Endothelial cell of umbilical vein (primary cell): ENCODE measurements around the gene SLC4A5. TPM values are rescaled to one million over a fixed set of nuclear protein-coding genes. Genes with fewer than 3 reads are reported as not detected.

Experiments
- BruUV-seq: library from RNA; stranded (reverse); fragments of 400-500 nt; replicated peaks from 2 replicates; lab custom pipeline; 2021; lab: Mats Ljungman, UMichigan
- CTCF ChIA-PET: fragments of 300-600, 350-600 bp; sonication (Branson Sonifier 250); formaldehyde crosslinking; loops from one replicate; lab custom pipeline; 2021; ENCODE audit warnings: antibody characterized with exemption, inconsistent platforms; lab: Charles Lee
- POLR2A ChIA-PET: fragments of 300-600, 350-600 bp; sonication (Branson Sonifier 250); formaldehyde crosslinking; loops from one replicate; lab custom pipeline; 2021; ENCODE audit warnings: antibody characterized with exemption, inconsistent platforms; lab: Charles Lee
- DNase-seq: peaks from one replicate; pipeline ENCODE4 v3.0.0-alpha.2; 2011; ENCODE audit warnings: low read depth, low spot score
- FAIRE-seq: peaks from 2 replicates; lab custom pipeline; 2011; peaks lifted over from hg19 to GRCh38; lab: Jason Lieb, UNC
- H2AFZ ChIP-seq: 2 replicates; pipeline ENCODE4 v1.6.0; 2012; ENCODE audit warnings: low read depth, low read length, control low read depth, inconsistent platforms
- H3K27ac ChIP-seq: 2 replicates; pipeline ENCODE4 v1.5.1; 2011; ENCODE audit warnings: low read depth, mild to moderate bottlenecking, control low read depth, low read length, moderate library complexity; ENCODE audit not compliant: insufficient read depth
- H3K27me3 ChIP-seq, 2 experiments: 2 replicates each; pipeline versions ENCODE4 v1.6.0 to v1.6.1; 2011; ENCODE audit warnings: low read length in 2 of 2, mixed read lengths in 1 of 2; ENCODE audit not compliant: control insufficient read depth in 2 of 2, insufficient read depth in 2 of 2
- H3K36me3 ChIP-seq, 2 experiments: 2 replicates in 1 of 2; 3 replicates in 1 of 2; pipeline ENCODE4 v1.5.1; 2011; ENCODE audit warnings: low read length in 2 of 2, mild to moderate bottlenecking in 1 of 2, moderate library complexity in 1 of 2; ENCODE audit not compliant: control insufficient read depth in 2 of 2, insufficient read depth in 2 of 2; ENCODE audit errors: extremely low read depth in 1 of 2
- H3K4me1 ChIP-seq: 3 replicates; pipeline ENCODE4 v1.5.1; 2011; ENCODE audit warnings: mild to moderate bottlenecking, low read length; ENCODE audit not compliant: control insufficient read depth, insufficient read depth; ENCODE audit errors: extremely low read depth
- H3K4me2 ChIP-seq: 2 replicates; pipeline ENCODE4 v1.6.1; 2011; ENCODE audit warnings: low read length, control low read depth, mixed read lengths; ENCODE audit not compliant: insufficient read depth
- H3K4me3 ChIP-seq, 3 experiments: fragments of 200-600 bp in 1 of 3; sonication (generic), shearing (Covaris generic) in 1 of 3; replicated peaks in 1 of 3; 2 replicates each; pipeline ENCODE4 v1.5.1; 2011 to 2016; ENCODE audit warnings: control low read depth in 3 of 3, low read length in 3 of 3, mild to moderate bottlenecking in 2 of 3, inconsistent platforms in 1 of 3, low read depth in 1 of 3, moderate library complexity in 1 of 3; ENCODE audit not compliant: insufficient read depth in 1 of 3
- H3K79me2 ChIP-seq: 2 replicates; pipeline ENCODE4 v1.6.0; 2012; ENCODE audit warnings: low read length, inconsistent platforms; ENCODE audit not compliant: control insufficient read depth, insufficient read depth
- H3K9ac ChIP-seq: replicated peaks from 2 replicates; pipeline ENCODE3; 2011; ENCODE audit warnings: low read length, control low read depth; ENCODE audit not compliant: insufficient read depth; ENCODE audit errors: extremely low read depth
- H3K9me1 ChIP-seq: replicated peaks from 3 replicates; pipeline ENCODE4 v1.6.0; 2011; ENCODE audit warnings: mild to moderate bottlenecking, low read length; ENCODE audit not compliant: control insufficient read depth, insufficient read depth; ENCODE audit errors: extremely low read depth
- H3K9me3 ChIP-seq: replicated peaks from 2 replicates; pipeline ENCODE4 v1.5.1; 2012; ENCODE audit warnings: low read length, inconsistent platforms; ENCODE audit not compliant: control insufficient read depth, insufficient read depth
- H4K20me1 ChIP-seq: replicated peaks from 2 replicates; pipeline ENCODE3; 2011; ENCODE audit warnings: mild to moderate bottlenecking, low read length; ENCODE audit not compliant: control insufficient read depth, insufficient read depth; ENCODE audit errors: extremely low read depth
- CTCF ChIP-seq, 2 donors: IDR thresholded peaks; 1 replicate in 1 of 2; 2 replicates in 1 of 2; pipeline ENCODE4 v1.5.1; 2011; ENCODE audit warnings: low read length in 2 of 2, mild to moderate bottlenecking in 2 of 2, moderate library complexity in 2 of 2, control low read depth in 1 of 2, inconsistent platforms in 1 of 2, low read depth in 1 of 2; ENCODE audit not compliant: insufficient read depth in 1 of 2; ENCODE audit errors: extremely low read depth in 1 of 2
- EZH2 ChIP-seq: IDR thresholded peaks from 2 replicates; pipeline ENCODE4 v1.6.1; 2012; ENCODE audit warnings: borderline replicate concordance, low read depth, mild to moderate bottlenecking, moderate library complexity, low read length, inconsistent platforms; ENCODE audit not compliant: severe bottlenecking
- FOS ChIP-seq: IDR thresholded peaks from 2 replicates; pipeline ENCODE4 v1.6.1; 2011; ENCODE audit warnings: mild to moderate bottlenecking, low read length, moderate library complexity, borderline replicate concordance; ENCODE audit not compliant: insufficient read depth
- GATA2 ChIP-seq: IDR thresholded peaks from 2 replicates; pipeline ENCODE4 v1.7.0; 2011; ENCODE audit warnings: low read depth, mild to moderate bottlenecking, moderate library complexity, mixed read lengths, low read length; ENCODE audit not compliant: insufficient read length, insufficient read depth
- JUN ChIP-seq: IDR thresholded peaks from 2 replicates; pipeline ENCODE4 v1.6.1; 2011; ENCODE audit warnings: borderline replicate concordance, low read depth; ENCODE audit not compliant: insufficient read length, insufficient read depth
- MAX ChIP-seq: IDR thresholded peaks from 2 replicates; pipeline ENCODE4 v1.6.1; 2011; ENCODE audit not compliant: insufficient read depth, insufficient read length
- MYC ChIP-seq: IDR thresholded peaks from one replicate; pipeline ENCODE4 v1.6.1; 2011; ENCODE audit warnings: mild to moderate bottlenecking, low read depth, low read length
- dilution Hi-C: fragments of 300-500 bp; cut with MboI; formaldehyde crosslinking; loops from one replicate; pipeline ENCODE4 v1.15.0; 2019; ENCODE audit warnings: low sequenced_read_pairs; ENCODE audit not compliant: extremely low pct_ligation_motif_present
- intact Hi-C: fragments of 100-400 bp; cut with micrococcal nuclease; formaldehyde crosslinking; loops from one replicate; pipeline ENCODE4 v1.10.0; 2022
- polyA plus RNA-seq, 4 experiments: library from polyadenylated mRNA; depleted of rRNA in 3 of 4; stranded (reverse) in 3 of 4; unstranded in 1 of 4; fragments of >200 nt; gene quantifications; 2 replicates each; pipeline versions ENCODE4 v1.2.1 to v1.2.3, GENCODE V29; 2011 to 2012; ENCODE audit warnings: missing spikeins in 1 of 4
- total RNA-seq: library from RNA; stranded (reverse); gene quantifications from 2 replicates; pipeline ENCODE4 v1.2.3, GENCODE V29; 2021

Gene SLC4A5
- total and polyA plus RNA-seq, 2 donors (not counting 3 experiments of a cell fraction or from before 2014, with no cell fraction given), result 0.12 to 0.97 TPM

- DNase-seq (no peak), FAIRE-seq (no peak)
- Histone ChIP-seq H3K9ac (no peak overlapping the region), H3K79me2 (peaks cover 64% of the 10 kb centered on the region), H3K9me1 (no peaks in the 10 kb centered on the region), H2AFZ (no peak overlapping the region), H3K4me2 (no peak overlapping the region), H3K27me3 (no peaks in the 10 kb centered on the region), H3K4me1 (peaks cover 26% of the 10 kb centered on the region), H3K9me3 (no peaks in the 10 kb centered on the region), H3K36me3 (no peaks in the 10 kb centered on the region), H3K4me3 (no peak overlapping the region), H3K27ac (no peak overlapping the region), H4K20me1 (no peaks in the 10 kb centered on the region)
- CTCF ChIA-PET, result interaction anchor here (1.5 to 5.1 kb wide), 2 partner anchors 10 to 23 kb away, joined by 5 to 20 read pairs; partner anchors contain the start of gene MOB1A
- POLR2A ChIA-PET, result no interaction called here
- dilution Hi-C loops (no loop called here), intact Hi-C loops (no loop called here)
- no TSS peak for BruUV-seq
- no peak for TF ChIP-seq MYC
- TF ChIP-seq EZH2, result no peak
- no peak for TF ChIP-seq MAX
- no peak for TF ChIP-seq GATA2
- TF ChIP-seq FOS, result no peak
- TF ChIP-seq CTCF (IDR thresholded peaks at IDR 0.05; ENCODE audit: extremely low read depth in 1 of 2, insufficient read depth in 1 of 2, low read depth in 1 of 2, low read length in 2 of 2), result no peak
- no peak for TF ChIP-seq JUN
Observed at GRCh38 chr2:74201196-74201595, 142.0 kb downstream of the SLC4A5 start.
